Measurements from ENCODE around the gene CELSR2. TPM values are rescaled to one million over a fixed set of nuclear protein-coding genes. Genes with fewer than 3 reads are reported as not detected.

Gene CELSR2
- polyA plus RNA-seq, 1 donor (not counting 4 experiments of a cell fraction or from before 2014, with no cell fraction given), result 7.3 TPM

- FAIRE-seq (no peak), DNase-seq (ENCODE audit: low read depth, low spot score) (no peak)
- Histone ChIP-seq H2AFZ (ENCODE audit: control insufficient read depth, low read length) (no peak overlapping the region), H3K4me1 (ENCODE audit: control insufficient read depth, extremely low read depth, insufficient read depth, low read length) (peaks cover 29% of the 10 kb centered on the region), H3K27me3 (ENCODE audit: control insufficient read depth, extremely low read depth, insufficient read depth, low read length) (no peaks in the 10 kb centered on the region), H3K27ac (ENCODE audit: control insufficient read depth, insufficient read depth, low read length) (no peak overlapping the region), H3K9me1 (ENCODE audit: control insufficient read depth, extremely low read depth, insufficient read depth, low read length) (peaks cover 3% of the 10 kb centered on the region), H4K20me1 (ENCODE audit: control insufficient read depth, extremely low read depth, insufficient read depth, low read length) (peaks cover 5% of the 10 kb centered on the region), H3K4me2 (ENCODE audit: control insufficient read depth, extremely low read depth, insufficient read depth, low read depth, low read length) (no peak overlapping the region), H3K36me3 (ENCODE audit: control insufficient read depth in 2 of 2, extremely low read depth in 1 of 2, insufficient read depth in 2 of 2, low read length in 2 of 2) (peaks cover 37 to 47% of the 10 kb centered on the region in 2 experiments), H3K9ac (ENCODE audit: control insufficient read depth, extremely low read depth, insufficient read depth, low read length) (no peak overlapping the region), H3K4me3 (ENCODE audit: control insufficient read depth in 2 of 3, extremely low read depth in 1 of 3, insufficient read depth in 2 of 3, low read depth in 1 of 3, low read length in 3 of 3) (no peak overlapping the region), H3K9me3 (ENCODE audit: control insufficient read depth, low read depth, low read length) (no peaks in the 10 kb centered on the region), H3K79me2 (ENCODE audit: control insufficient read depth, insufficient read depth, low read length) (no peaks in the 10 kb centered on the region)
- TF ChIP-seq CTCF (optimal IDR thresholded peaks at IDR 0.05 in 1 of 3, IDR thresholded peaks at IDR 0.05 in 1 of 3, conservative IDR thresholded peaks at IDR 0.05 in 1 of 3; ENCODE audit: extremely low read depth in 1 of 3, insufficient read depth in 2 of 3, low read length in 3 of 3) (no peak), EZH2 (IDR thresholded peaks at IDR 0.05; ENCODE audit: low read length) (no peak)
- dilution Hi-C loops (cut with MboI; ENCODE audit: extremely low pct_ligation_motif_present, low sequenced_read_pairs), result no loop called here
These were observed 11.8 kb upstream of the CELSR2 start for GRCh38 chr1:109237512-109237911.

GRCh38 chr1:109238382-109238781 is 11.0 kb upstream of the CELSR2 start:
- Histone ChIP-seq H3K4me2 (ENCODE audit: control insufficient read depth, extremely low read depth, insufficient read depth, low read depth, low read length) (no peak overlapping the region), H3K9ac (ENCODE audit: control insufficient read depth, extremely low read depth, insufficient read depth, low read length) (no peak overlapping the region), H3K27me3 (ENCODE audit: control insufficient read depth, extremely low read depth, insufficient read depth, low read length) (no peaks in the 10 kb centered on the region), H3K9me3 (ENCODE audit: control insufficient read depth, low read depth, low read length) (no peaks in the 10 kb centered on the region), H2AFZ (ENCODE audit: control insufficient read depth, low read length) (no peak overlapping the region), H3K4me3 (ENCODE audit: control insufficient read depth in 2 of 3, extremely low read depth in 1 of 3, insufficient read depth in 2 of 3, low read depth in 1 of 3, low read length in 3 of 3) (no peak overlapping the region), H4K20me1 (ENCODE audit: control insufficient read depth, extremely low read depth, insufficient read depth, low read length) (peaks cover 5% of the 10 kb centered on the region), H3K79me2 (ENCODE audit: control insufficient read depth, insufficient read depth, low read length) (no peaks in the 10 kb centered on the region), H3K4me1 (ENCODE audit: control insufficient read depth, extremely low read depth, insufficient read depth, low read length) (peaks cover 29% of the 10 kb centered on the region), H3K9me1 (ENCODE audit: control insufficient read depth, extremely low read depth, insufficient read depth, low read length) (peaks cover 3% of the 10 kb centered on the region), H3K36me3 (ENCODE audit: control insufficient read depth in 2 of 2, extremely low read depth in 1 of 2, insufficient read depth in 2 of 2, low read length in 2 of 2) (peaks cover 34 to 44% of the 10 kb centered on the region in 2 experiments), H3K27ac (ENCODE audit: control insufficient read depth, insufficient read depth, low read length) (no peak overlapping the region)
- dilution Hi-C loops (cut with MboI; ENCODE audit: extremely low pct_ligation_motif_present, low sequenced_read_pairs), result no loop called here
- FAIRE-seq (no peak), DNase-seq (ENCODE audit: low read depth, low spot score) (no peak)
- TF ChIP-seq CTCF (optimal IDR thresholded peaks at IDR 0.05 in 1 of 3, IDR thresholded peaks at IDR 0.05 in 1 of 3, conservative IDR thresholded peaks at IDR 0.05 in 1 of 3; ENCODE audit: extremely low read depth in 1 of 3, insufficient read depth in 2 of 3, low read length in 3 of 3) (no peak), EZH2 (IDR thresholded peaks at IDR 0.05; ENCODE audit: low read length) (no peak)

Data from keratinocyte (primary cell).